Measurements from ENCODE around the gene TMC5.

- TF ChIP-seq CTCF (IDR thresholded peaks at IDR 0.05): no peak
- no peak for TF ChIP-seq EZH2 (IDR thresholded peaks at IDR 0.05)
These were observed 46.0 kb downstream of the TMC5 start for GRCh38 chr16:19463468-19464315.

All from neural progenitor cell (in vitro differentiated cells).